GM23248 (cell line): ENCODE measurements around the gene PHLDA3. TPM values are rescaled to one million over a fixed set of nuclear protein-coding genes. Genes with fewer than 3 reads are reported as not detected.

ENCODE experiments used
- DNase-seq: peaks from one replicate; pipeline ENCODE4 v3.0.0-alpha.2; 2015
- H2AFZ ChIP-seq: fragments of 200-600 bp; sonication (generic); 2 replicates; pipeline ENCODE4 v1.6.1; 2016; ENCODE audit warnings: antibody characterized with exemption
- H3F3A ChIP-seq: fragments of 200-600 bp; sonication (generic); 2 replicates; pipeline ENCODE4 v1.6.1; 2016; ENCODE audit warnings: mild to moderate bottlenecking, antibody characterized with exemption, mixed run types; ENCODE audit not compliant: insufficient read depth
- H3K27ac ChIP-seq: fragments of 200-600 bp; sonication (generic); 2 replicates; pipeline ENCODE4 v1.5.1; 2016; ENCODE audit warnings: mild to moderate bottlenecking
- H3K27me3 ChIP-seq: fragments of 200-600 bp; sonication (generic); replicated peaks from 2 replicates; pipeline ENCODE4 v1.6.1; 2016; ENCODE audit warnings: mild to moderate bottlenecking; ENCODE audit not compliant: insufficient read depth
- H3K36me3 ChIP-seq: fragments of 200-600 bp; sonication (generic); 2 replicates; pipeline ENCODE4 v1.6.1; 2016; ENCODE audit warnings: low read depth, mild to moderate bottlenecking
- H3K4me1 ChIP-seq: fragments of 200-600 bp; sonication (generic); 2 replicates; pipeline ENCODE4 v1.6.1; 2016; ENCODE audit warnings: mild to moderate bottlenecking; ENCODE audit not compliant: insufficient read depth
- H3K4me2 ChIP-seq: fragments of 200-600 bp; sonication (generic); one replicate; pipeline ENCODE4 v1.6.1; 2016; ENCODE audit warnings: mild to moderate bottlenecking; ENCODE audit not compliant: unreplicated experiment
- H3K4me3 ChIP-seq: fragments of 200-600 bp; sonication (generic); 2 replicates; pipeline ENCODE4 v1.5.1; 2016; ENCODE audit warnings: mild to moderate bottlenecking
- H3K79me2 ChIP-seq: fragments of 200-600 bp; sonication (generic); 2 replicates; pipeline ENCODE4 v1.6.1; 2016; ENCODE audit warnings: mild to moderate bottlenecking; ENCODE audit not compliant: insufficient read depth
- H3K9ac ChIP-seq: fragments of 200-600 bp; sonication (generic); 2 replicates; pipeline ENCODE4 v1.6.1; 2016; ENCODE audit warnings: mild to moderate bottlenecking
- H3K9me2 ChIP-seq: fragments of 200-600 bp; sonication (generic); 2 replicates; pipeline ENCODE4 v1.6.1; 2016; ENCODE audit warnings: mixed run types, mild to moderate bottlenecking, moderate library complexity; ENCODE audit not compliant: insufficient read depth
- H3K9me3 ChIP-seq: fragments of 200-600 bp; sonication (generic); one replicate; pipeline ENCODE4 v1.6.1; 2017; ENCODE audit warnings: low read depth
- H4K20me1 ChIP-seq: fragments of 200-600 bp; sonication (generic); 2 replicates; pipeline ENCODE4 v1.6.0; 2016; ENCODE audit not compliant: insufficient read depth
- EZH2 ChIP-seq: fragments of 200-600 bp; sonication (generic); IDR thresholded peaks from 2 replicates; pipeline ENCODE4 v1.6.1; 2018; ENCODE audit warnings: antibody characterized with exemption, mild to moderate bottlenecking; ENCODE audit not compliant: insufficient read depth, poor library complexity, severe bottlenecking
- EZH2phosphoT487 ChIP-seq: fragments of 200-600 bp; sonication (generic); IDR thresholded peaks from 2 replicates; pipeline ENCODE4 v1.6.1; 2018; ENCODE audit warnings: antibody characterized with exemption, moderate library complexity, mild to moderate bottlenecking, low read depth; ENCODE audit not compliant: insufficient read depth
- WGBS, 2 experiments: methylation state at CpG; one replicate each; pipeline ENCODE4 v1.1.6; 2015 to 2017; ENCODE audit warnings: low lambda C conversion rate in 2 of 2, low coverage in 1 of 2; ENCODE audit errors: missing lambda C conversion rate in 2 of 2; 5-methylcytosine and 5-hydroxymethylcytosine counted together
- in situ Hi-C: fragments of 300-500 bp; cut with MboI; formaldehyde crosslinking; loops from 2 replicates; pipeline ENCODE4 v1.15.0; 2020
- polyA plus RNA-seq: library from polyadenylated mRNA; unstranded; fragments of >200 nt; fragmentation: Nextera tagmentation; extraction: Ambion mirVana; gene quantifications from 2 replicates; pipeline ENCODE4 v1.2.1, GENCODE V29; 2016
- total RNA-seq: library from RNA; depleted of rRNA; stranded (reverse); fragments of >200 nt; shearing (Covaris generic); gene quantifications from 2 replicates; pipeline ENCODE4 v1.2.3, GENCODE V29; 2014

Gene PHLDA3
- total and polyA plus RNA-seq, 2 experiments from 2014 or later, result 112 to 162 TPM

GRCh38 chr1:201436969-201437368 lies 32.0 kb downstream of the PHLDA3 start:
- in situ Hi-C loops, result no loop called here
- Histone ChIP-seq H3K9me2 (no peaks in the 10 kb centered on the region), H3K27me3 (no peaks in the 10 kb centered on the region), H3F3A (0 out of 2 replicates have a peak, but pooled peaks cover 4% of the 10 kb centered on the region), H2AFZ (no peak overlapping the region), H3K4me2 (no peak overlapping the region), H3K9me3 (no peaks in the 10 kb centered on the region), H3K4me3 (no peak overlapping the region), H3K27ac (no peak overlapping the region), H4K20me1 (no peaks in the 10 kb centered on the region), H3K9ac (no peak overlapping the region), H3K79me2 (no peaks in the 10 kb centered on the region), H3K4me1 (peaks cover 10% of the 10 kb centered on the region), H3K36me3 (no peaks in the 10 kb centered on the region)
- 56 to 64% methylated on average over 3 of the region's 3 CpGs for WGBS, 2 experiments
- TF ChIP-seq EZH2, result no peak
- no peak for DNase-seq

- H3K9ac ChIP-seq, result peak overlapping the region; percentile 17; the same call in 1 of the 2 replicates
- H3K9me3 ChIP-seq, result no peaks in the 10 kb centered on the region
- peak overlapping the region; percentile 60 for H3K4me2 ChIP-seq
- H3K9me2 ChIP-seq, result no peaks in the 10 kb centered on the region
- in situ Hi-C loops, result no loop called here
- no peak overlapping the region for H3K4me3 ChIP-seq
- H3K4me1 ChIP-seq, result peaks cover 10% of the 10 kb centered on the region
- H3F3A ChIP-seq, result 0 out of 2 replicates have a peak, but pooled peaks cover 4% of the 10 kb centered on the region
- H3K27ac ChIP-seq, result no peak overlapping the region
- no peaks in the 10 kb centered on the region for H3K27me3 ChIP-seq
- H3K36me3 ChIP-seq, result no peaks in the 10 kb centered on the region
- TF ChIP-seq EZH2 (no peak), EZH2phosphoT487 (no peak)
- no peaks in the 10 kb centered on the region for H3K79me2 ChIP-seq
- peak; percentile 33 for DNase-seq
- 65 to 72% methylated on average over 6 of the region's 6 CpGs for WGBS, 2 experiments
- H2AFZ ChIP-seq, result no peak overlapping the region
- no peaks in the 10 kb centered on the region for H4K20me1 ChIP-seq
Observed at GRCh38 chr1:201436393-201436792, 32.6 kb downstream of the PHLDA3 start.

GRCh38 chr1:201434266-201434665 lies 34.7 kb downstream of the PHLDA3 start:
- no peaks in the 10 kb centered on the region for H4K20me1 ChIP-seq
- no peak overlapping the region for H3K27ac ChIP-seq
- H3K9ac ChIP-seq, result no peak overlapping the region
- no peaks in the 10 kb centered on the region for H3K9me3 ChIP-seq
- H3K4me2 ChIP-seq, result no peak overlapping the region
- TF ChIP-seq EZH2phosphoT487, result no peak
- H3F3A ChIP-seq, result 0 out of 2 replicates have a peak, but pooled peaks cover 4% of the 10 kb centered on the region
- no peaks in the 10 kb centered on the region for H3K36me3 ChIP-seq
- H3K27me3 ChIP-seq, result no peaks in the 10 kb centered on the region
- no peak for DNase-seq
- H3K79me2 ChIP-seq, result no peaks in the 10 kb centered on the region
- in situ Hi-C loops, result no loop called here
- H3K4me3 ChIP-seq, result no peak overlapping the region
- 81 to 93% methylated on average over 3 of the region's 3 CpGs for WGBS, 2 experiments
- H3K4me1 ChIP-seq, result peaks cover 10% of the 10 kb centered on the region
- no peaks in the 10 kb centered on the region for H3K9me2 ChIP-seq
- no peak overlapping the region for H2AFZ ChIP-seq

GRCh38 chr1:201433609-201434008 lies 35.4 kb downstream of the PHLDA3 start:
- in situ Hi-C loops, result no loop called here
- no peak for DNase-seq
- Histone ChIP-seq H3K4me2 (no peak overlapping the region), H2AFZ (no peak overlapping the region), H3K9ac (no peak overlapping the region), H3K36me3 (no peaks in the 10 kb centered on the region), H3K27me3 (no peaks in the 10 kb centered on the region), H3K9me3 (no peaks in the 10 kb centered on the region), H3K4me3 (no peak overlapping the region), H3K79me2 (no peaks in the 10 kb centered on the region), H3K9me2 (no peaks in the 10 kb centered on the region), H3K4me1 (peaks cover 10% of the 10 kb centered on the region), H3F3A (0 out of 2 replicates have a peak, but pooled peaks cover 4% of the 10 kb centered on the region), H3K27ac (no peak overlapping the region), H4K20me1 (no peaks in the 10 kb centered on the region)
- TF ChIP-seq EZH2phosphoT487, result no peak
- WGBS, 2 experiments, result 80% methylated on average over 6 of the region's 6 CpGs

GRCh38 chr1:201430776-201431175 lies 38.2 kb downstream of the PHLDA3 start:
- Histone ChIP-seq H3K79me2 (no peaks in the 10 kb centered on the region), H3K27ac (no peak overlapping the region), H3F3A (no peaks in the 10 kb centered on the region), H3K4me2 (no peak overlapping the region), H3K9me3 (no peaks in the 10 kb centered on the region), H4K20me1 (no peaks in the 10 kb centered on the region), H3K4me1 (peaks cover 5% of the 10 kb centered on the region; the same call in 1 of the 2 replicates), H2AFZ (no peak overlapping the region), H3K27me3 (no peaks in the 10 kb centered on the region), H3K9ac (no peak overlapping the region), H3K4me3 (no peak overlapping the region), H3K36me3 (no peaks in the 10 kb centered on the region), H3K9me2 (no peaks in the 10 kb centered on the region)
- TF ChIP-seq EZH2 (no peak), EZH2phosphoT487 (no peak)
- 69% methylated on average over 4 of the region's 4 CpGs for WGBS, 2 experiments
- in situ Hi-C loops, result no loop called here
- no peak for DNase-seq
